Measurements from ENCODE around the gene DTNB.
"Not testable (repeated sequence)": the region's sequence is repeated elsewhere in the genome, so short reads cannot be mapped to it uniquely, and the experiment has no call there.

Gene DTNB

DNA sequence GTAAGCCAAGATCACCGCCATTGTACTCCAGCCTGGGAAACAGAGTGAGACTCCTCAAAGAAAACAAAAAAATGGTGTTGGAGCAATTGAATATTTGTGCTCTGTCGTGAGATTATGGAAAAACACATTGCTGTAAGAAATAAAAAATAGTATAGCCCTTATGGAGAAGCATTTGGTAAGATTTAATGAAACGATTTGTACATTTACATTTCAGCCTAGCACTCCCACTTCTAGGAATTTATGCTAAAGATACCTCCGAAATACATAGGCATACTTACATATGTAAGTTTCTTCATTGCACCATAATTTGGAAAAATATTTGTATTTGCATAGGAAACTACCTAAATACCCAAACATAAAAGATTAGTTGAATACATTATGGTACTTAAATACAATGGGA is 8.7 kb upstream of the DTNB start:
- DNase-seq = no peak

DNA sequence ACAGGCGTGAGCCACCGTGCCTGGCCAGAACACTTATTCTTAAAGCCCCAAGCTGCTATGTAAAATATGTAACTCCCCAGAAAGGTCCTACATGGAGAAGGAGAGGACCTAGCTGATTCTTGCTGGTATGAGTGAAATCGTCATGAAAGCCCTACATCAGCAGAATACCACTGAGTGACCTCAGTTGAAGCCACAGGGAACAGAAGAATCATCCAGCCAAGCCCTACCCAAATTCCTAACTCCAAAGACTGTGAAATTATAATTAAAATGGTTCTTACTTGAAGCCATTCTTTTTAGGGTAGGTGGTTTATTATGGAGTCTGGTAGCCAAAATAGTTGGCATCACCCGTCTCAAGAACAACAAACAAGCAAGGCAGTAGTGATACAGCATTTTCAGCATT is 4.5 kb upstream of the DTNB start:
- DNase-seq = no peak

GRCh38 chr2:25674077-25674362 is 643 bp upstream of the DTNB start:
- no peak for DNase-seq

DNA sequence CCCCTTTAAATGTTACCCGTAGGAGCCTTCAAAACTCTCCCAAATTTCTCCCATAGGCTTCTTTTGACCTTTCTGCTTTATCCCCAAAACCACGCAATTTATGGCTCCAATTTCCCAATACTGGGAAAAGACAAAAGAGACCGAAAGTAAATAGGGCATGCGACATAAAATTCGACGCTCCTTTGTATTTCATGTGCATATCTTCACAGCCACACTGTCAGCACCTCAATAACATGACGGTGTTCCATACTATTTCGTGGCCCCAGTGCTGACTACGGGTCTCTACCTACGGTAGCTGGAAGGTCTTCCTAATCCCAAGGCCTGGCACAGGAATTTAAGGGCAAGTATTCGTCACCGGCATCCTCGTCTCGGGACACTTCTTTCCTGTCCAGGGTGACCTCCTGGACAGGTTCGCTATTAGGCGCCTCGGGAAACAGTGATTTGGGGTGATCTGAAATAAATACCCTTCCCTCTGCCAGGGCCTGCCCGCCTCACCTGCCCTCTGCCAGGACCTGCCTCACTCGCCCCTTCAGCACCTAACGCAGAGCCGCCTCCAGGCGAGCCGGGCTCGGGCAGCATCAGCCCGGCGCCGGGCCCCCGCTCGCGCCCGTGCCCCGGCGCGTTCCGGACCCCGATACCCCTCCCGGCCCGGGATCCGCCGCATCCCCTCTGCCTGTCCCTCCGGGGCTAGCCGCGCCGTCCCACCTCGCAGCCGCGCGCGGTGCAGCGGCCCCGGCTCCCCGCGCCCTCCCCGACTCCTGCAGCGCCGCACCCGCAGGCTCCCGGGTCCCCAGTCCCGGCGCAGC is 680 bp downstream of the DTNB start:
- DNase-seq = peak; percentile 54

GRCh38 chr2:25671622-25672021 is 1.8 kb downstream of the DTNB start:
- no peak for DNase-seq

GRCh38 chr2:25669520-25669919 is 3.9 kb downstream of the DTNB start:
- no peak for DNase-seq

DNA sequence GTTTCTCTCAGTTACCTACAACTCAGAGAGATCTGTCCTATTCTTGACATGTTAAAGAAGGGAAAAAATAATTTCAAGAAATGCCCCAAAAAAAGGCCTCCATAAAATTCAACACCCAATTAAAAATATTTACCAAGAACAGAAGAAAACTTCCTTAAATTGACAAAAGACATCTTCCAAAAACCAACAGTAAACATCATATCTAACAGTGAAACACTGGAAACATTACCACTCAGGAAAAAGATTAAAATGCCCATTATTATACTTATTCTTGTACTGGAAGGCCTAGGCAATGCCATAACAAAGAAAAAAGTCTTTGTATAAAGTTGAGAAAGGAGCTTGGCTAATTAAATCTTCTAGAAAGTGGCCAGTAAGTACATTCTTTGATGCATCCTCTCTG is 7.2 kb downstream of the DTNB start:
- DNase-seq = no peak

- not testable (repeated sequence) for DNase-seq
Measured at GRCh38 chr2:25665429-25665828, 7.9 kb downstream of the DTNB start.

DNA sequence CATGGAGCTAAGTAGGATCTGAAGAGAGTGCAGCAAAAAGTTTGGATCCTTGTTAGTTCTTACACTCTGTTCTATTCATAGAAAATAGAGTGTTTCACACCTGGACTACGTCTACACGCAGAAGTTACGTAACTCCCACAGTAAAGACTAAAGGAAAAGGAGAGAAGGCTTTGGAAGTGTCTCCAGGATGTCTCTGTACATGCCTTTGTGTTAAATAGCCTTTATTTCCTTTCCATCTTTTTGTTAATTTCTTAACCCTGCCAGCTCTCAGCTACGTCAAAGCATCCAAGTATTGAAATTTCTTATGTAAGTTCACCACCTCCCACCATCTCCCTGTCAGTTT is 8.4 kb downstream of the DTNB start:
- no peak for DNase-seq

GRCh38 chr2:25664183-25664964 is 9.0 kb downstream of the DTNB start:
- DNase-seq = peak; percentile 51

GRCh38 chr2:25655316-25655715 is 18.1 kb downstream of the DTNB start:
- no peak for DNase-seq

DNA sequence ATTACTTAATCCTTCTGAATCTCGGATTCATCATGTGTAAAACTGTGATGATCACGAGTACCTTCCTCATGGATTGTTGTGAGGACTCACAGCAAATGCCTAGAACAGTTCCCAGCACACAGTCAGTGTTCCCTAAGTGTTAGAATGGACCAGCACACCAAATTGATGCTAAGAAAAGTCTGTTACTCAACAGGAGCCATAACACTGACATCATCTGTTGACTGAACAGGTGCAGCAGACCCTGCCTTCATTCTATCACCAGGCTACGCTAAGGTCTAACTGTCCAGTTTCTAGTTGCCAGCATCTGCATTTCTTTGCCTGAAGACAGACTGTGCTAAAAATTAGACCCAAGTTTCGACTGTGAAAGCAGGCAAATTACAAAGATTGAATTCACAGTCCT is 18.6 kb downstream of the DTNB start:
- DNase-seq = no peak

DNA sequence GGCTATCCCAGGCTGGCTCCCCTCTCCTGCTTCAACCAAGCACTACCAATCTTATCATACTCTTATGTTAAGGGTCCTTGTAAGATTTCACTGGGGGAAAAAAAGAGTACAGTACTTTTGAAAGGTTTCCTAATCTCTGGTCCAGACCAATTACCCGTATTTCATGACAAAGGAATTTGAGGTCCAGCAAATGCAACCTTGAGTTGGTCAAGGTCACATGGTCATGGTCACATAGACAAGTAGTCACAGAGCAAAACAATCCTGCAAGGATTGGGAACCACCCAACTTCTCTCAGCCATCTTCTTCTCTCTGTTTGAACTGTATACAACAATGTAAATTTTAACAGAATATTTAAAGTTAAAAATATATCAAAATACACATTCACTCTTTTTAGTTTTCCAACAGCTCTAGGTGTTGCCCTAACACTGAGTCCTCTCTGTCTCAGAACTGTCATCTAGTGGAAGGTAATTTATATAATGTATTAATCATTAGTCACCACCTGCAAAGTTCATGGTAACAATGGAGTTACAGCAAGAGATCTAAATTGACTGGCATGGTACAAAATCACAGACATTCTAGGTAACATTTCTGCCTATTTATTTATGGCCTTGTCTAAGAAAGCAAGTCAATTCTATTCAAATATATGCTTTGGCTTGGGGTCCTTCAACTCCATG is 21.5 kb downstream of the DTNB start:
- DNase-seq = no peak

DNA sequence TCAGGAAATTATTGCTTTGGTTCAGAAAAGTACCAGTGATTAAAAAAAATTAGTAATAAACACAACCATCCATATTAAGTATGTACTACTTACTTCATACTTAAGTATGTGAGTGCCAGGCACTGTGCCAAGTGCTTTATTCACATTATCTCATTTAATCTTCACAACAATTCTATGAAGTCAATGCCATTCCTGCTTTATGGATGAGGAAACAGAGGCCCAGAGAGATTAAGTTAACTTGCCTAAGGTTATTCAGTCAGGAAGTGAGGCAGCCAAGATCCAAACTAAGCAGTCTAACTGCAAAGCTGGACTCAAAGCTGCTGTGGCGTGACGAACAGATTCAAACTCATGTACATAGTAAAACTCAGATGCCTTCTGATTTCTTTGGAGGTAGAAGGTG is 22.3 kb downstream of the DTNB start:
- no peak for DNase-seq

- no peak for DNase-seq
Measured at GRCh38 chr2:25650256-25650655, 23.1 kb downstream of the DTNB start.

DNA sequence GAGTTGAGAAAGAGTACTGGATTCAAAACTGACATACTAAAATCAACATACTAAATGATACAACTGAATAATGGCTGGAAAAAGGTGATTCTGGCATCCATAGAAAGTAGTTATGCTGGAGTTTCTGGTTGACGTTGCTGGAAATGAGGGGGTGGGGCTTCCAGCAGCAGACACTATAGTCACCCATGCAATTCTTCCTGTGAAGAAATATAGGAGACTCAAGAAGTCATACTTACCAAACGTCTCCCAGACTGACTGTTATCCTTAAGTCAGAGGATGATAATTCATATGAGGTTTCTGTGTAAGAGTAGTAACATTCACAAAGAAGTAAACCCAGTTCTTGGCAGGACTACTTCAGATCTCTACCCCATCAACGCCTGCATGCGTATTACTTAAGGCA is 23.6 kb downstream of the DTNB start:
- no peak for DNase-seq

- DNase-seq = no peak
Measured at GRCh38 chr2:25642298-25642697, 31.1 kb downstream of the DTNB start.

DNA sequence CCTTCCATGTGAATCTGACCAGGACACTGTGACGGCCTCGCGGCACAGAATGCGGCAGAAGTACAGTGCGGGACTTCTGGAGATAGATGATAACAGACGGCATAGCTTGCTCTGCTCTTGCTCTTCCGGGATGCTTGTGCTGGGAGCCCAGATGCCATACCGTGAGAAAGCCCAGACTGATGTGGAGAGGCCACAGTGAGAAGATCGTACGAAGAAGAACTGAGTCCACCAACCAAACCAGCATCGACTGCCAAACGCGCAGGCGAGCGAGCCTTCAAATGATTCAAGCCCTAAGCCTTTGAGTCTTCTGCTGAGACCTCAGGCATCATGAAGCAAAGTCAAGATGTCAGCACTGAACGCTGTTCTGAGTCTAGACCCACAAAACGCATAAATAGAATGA is 33.7 kb downstream of the DTNB start:
- no peak for DNase-seq

DNA sequence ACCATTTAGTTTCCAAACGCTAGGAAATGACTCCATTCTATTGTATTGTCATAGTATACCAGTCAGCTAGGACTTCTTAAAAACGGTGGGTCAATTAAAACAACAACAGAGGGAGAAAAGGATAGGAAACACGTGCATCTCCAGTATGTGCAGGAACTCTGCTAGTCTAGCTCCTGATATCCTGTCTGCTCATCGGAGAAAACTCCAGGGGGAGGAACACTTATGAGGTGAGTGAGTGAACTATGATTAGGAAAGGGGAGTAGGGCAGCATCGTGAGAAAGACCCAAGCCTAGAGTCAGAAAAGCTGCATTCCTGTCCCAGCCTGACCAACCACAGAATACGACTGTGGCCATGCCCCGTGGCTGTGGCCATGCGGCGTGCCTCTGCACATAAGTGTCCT is 34.2 kb downstream of the DTNB start:
- DNase-seq = no peak

DNA sequence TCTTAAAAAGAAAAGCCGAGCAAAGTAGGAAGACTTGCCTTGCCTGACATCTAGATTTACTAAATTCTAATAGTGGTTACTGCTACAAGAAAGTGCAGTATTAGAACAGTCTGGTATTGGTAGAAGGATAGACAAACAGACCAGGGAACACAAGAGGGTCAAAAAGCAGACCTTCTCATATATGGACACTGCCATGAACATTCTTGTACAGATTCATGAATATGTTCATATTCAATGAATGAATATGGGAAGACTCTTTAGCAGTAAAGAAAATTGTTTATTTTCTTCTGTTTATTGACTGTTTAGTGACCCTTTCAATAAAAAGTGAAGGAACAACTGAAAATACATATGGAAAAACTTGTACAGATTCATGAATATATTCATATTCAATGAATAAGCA is 37.6 kb downstream of the DTNB start:
- no peak for DNase-seq

GRCh38 chr2:25633801-25634200 is 39.6 kb downstream of the DTNB start:
- DNase-seq = not testable (repeated sequence)

GRCh38 chr2:25632396-25632795 is 41.0 kb downstream of the DTNB start:
- DNase-seq = no peak

DNA sequence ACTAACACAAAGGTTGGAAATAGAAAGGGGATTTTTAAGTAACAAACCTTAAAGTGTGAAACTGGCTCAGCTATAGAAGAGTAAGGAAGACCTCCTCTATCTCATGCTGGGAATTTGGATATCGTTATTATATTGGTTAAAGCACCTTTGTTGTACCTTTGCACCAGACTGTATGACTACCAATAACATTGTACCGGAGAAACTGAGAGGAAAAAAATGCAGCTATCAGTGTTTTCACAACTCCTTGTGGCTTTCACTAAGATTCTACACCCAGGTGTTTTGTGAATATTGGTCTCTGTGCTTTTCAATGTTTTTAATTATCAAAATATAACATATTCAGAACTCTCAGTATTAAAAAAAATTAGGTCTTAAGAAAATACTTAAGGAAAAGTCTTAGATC is 48.7 kb downstream of the DTNB start:
- no peak for DNase-seq

DNA sequence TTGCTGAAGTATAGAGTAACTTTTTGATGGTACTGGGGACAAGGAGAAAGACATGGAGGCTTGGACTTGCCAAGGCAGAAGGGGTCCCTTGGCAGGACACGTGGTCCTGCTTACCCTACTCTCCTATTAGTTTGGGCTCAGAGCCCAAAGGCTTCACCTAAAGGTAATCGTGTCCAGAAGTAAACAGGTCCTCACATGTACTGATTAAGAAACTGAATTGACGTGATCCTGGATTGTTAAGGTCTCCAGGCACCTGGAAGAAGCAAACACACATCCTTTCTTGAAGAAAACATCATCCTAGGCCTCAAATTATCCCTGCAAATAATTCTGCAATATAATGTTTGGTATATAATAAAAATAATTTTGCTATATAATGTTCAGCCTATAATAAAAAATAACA is 50.0 kb downstream of the DTNB start:
- DNase-seq = no peak
